Measurements from ENCODE around the gene CWC27. TPM values are rescaled to one million over a fixed set of nuclear protein-coding genes. Genes with fewer than 3 reads are reported as not detected.

The CWC27 gene
- total and polyA plus RNA-seq, 9 of the 15 experiments (the other 6 are each of a cell fraction or from before 2014, with no cell fraction given), result 19.7 to 49.3 (median 38.3) TPM

- TF ChIP-seq, protein P1, sequence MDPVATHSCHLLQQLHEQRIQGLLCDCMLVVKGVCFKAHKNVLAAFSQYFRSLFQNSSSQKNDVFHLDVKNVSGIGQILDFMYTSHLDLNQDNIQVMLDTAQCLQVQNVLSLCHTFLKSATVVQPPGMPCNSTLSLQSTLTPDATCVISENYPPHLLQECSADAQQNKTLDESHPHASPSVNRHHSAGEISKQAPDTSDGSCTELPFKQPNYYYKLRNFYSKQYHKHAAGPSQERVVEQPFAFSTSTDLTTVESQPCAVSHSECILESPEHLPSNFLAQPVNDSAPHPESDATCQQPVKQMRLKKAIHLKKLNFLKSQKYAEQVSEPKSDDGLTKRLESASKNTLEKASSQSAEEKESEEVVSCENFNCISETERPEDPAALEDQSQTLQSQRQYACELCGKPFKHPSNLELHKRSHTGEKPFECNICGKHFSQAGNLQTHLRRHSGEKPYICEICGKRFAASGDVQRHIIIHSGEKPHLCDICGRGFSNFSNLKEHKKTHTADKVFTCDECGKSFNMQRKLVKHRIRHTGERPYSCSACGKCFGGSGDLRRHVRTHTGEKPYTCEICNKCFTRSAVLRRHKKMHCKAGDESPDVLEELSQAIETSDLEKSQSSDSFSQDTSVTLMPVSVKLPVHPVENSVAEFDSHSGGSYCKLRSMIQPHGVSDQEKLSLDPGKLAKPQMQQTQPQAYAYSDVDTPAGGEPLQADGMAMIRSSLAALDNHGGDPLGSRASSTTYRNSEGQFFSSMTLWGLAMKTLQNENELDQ (CRISPR knock-in tag; IDR thresholded peaks at IDR 0.05; ENCODE audit: borderline replicate concordance), result no peak
- TF ChIP-seq CEBPB (tag; IDR thresholded peaks at IDR 0.05) (peak; percentile 55; the same call in 1 of the 2 replicates), ZMIZ1 (IDR thresholded peaks at IDR 0.05; ENCODE audit: low read depth in 2 of 2, low read length in 2 of 2) (no peak), TAL1 (IDR thresholded peaks at IDR 0.05) (peak; percentile 55; the same call in 1 of the 2 replicates), SOX6 (IDR thresholded peaks at IDR 0.05) (peak; percentile 59; the same call in 1 of the 2 replicates), GATA2 (CRISPR knock-in tag; IDR thresholded peaks at IDR 0.05) (0 out of 2 replicates have a peak, but pooled peaks have one; percentile 49), JUNB (CRISPR knock-in tag; conservative IDR thresholded peaks at IDR 0.05) (no peak), KAT7 (CRISPR knock-in tag; IDR thresholded peaks at IDR 0.05; ENCODE audit: borderline replicate concordance) (no peak), EHMT2 (IDR thresholded peaks at IDR 0.05) (no peak), HDAC3 (IDR thresholded peaks at IDR 0.05; ENCODE audit: borderline replicate concordance, partially characterized antibody) (no peak), ZNF444 (CRISPR knock-in tag; IDR thresholded peaks at IDR 0.05) (no peak), CBFA2T2 (conservative IDR thresholded peaks at IDR 0.05) (peak; percentile 79), MNT (conservative IDR thresholded peaks at IDR 0.05) (0 out of 4 replicates have a peak, but pooled peaks of 1 of the 2 experiments have one; percentile 15), L3MBTL2 (IDR thresholded peaks at IDR 0.05) (no peak), MED1 (CRISPR knock-in tag; IDR thresholded peaks at IDR 0.05; ENCODE audit: borderline replicate concordance) (no peak), CBX2 (IDR thresholded peaks at IDR 0.05; ENCODE audit: insufficient read depth, low read length, poor library complexity, severe bottlenecking) (no peak), RCOR1 (IDR thresholded peaks at IDR 0.05; ENCODE audit: borderline replicate concordance in 1 of 2, low read depth in 2 of 2, low read length in 2 of 2) (no peak), NONO (IDR thresholded peaks at IDR 0.05; ENCODE audit: low read depth in 2 of 2, low read length in 1 of 2) (no peak)
These were observed 8.6 kb upstream of the CWC27 start (continued) for GRCh38 chr5:64759960-64760660.

All from K562 (cell line).